SK-N-SH treated with all-trans-retinoic acid at 6 μM for 48 hours (cell line): Measurements from ENCODE around the gene ACTR5.
A peak's percentile ranks its signal among the peaks of the same experiment; 100 is the strongest.

ENCODE experiments used
- ATAC-seq: fragments of 200-7000 bp; cut with Tn5 transposase; 3 replicates; pipeline ENCODE4 v1.9.1; 2020; ENCODE audit warnings: mild to moderate bottlenecking, moderate library complexity
- ARNTL ChIP-seq: fragments of 450-650 bp; formaldehyde crosslinking; IDR thresholded peaks from 2 replicates; pipeline ENCODE4 v1.5.0; 2020; ENCODE audit warnings: low read depth, mild to moderate bottlenecking, moderate library complexity, borderline replicate concordance
- BACH2 ChIP-seq: fragments of 250-450 bp; sonication (Bioruptor Pico); IDR thresholded peaks from 2 replicates; pipeline ENCODE4 v1.9.0; 2021; ENCODE audit warnings: mild to moderate bottlenecking, borderline replicate concordance
- CREB5 ChIP-seq: fragments of 250-450 bp; sonication (Bioruptor Pico); IDR thresholded peaks from 2 replicates; pipeline ENCODE4 v1.5.1; 2020; ENCODE audit warnings: low read depth, mild to moderate bottlenecking, moderate library complexity
- CSDC2 ChIP-seq: fragments of 250-450 bp; sonication (Bioruptor Pico); IDR thresholded peaks from 2 replicates; pipeline ENCODE4 v1.5.0; 2020; ENCODE audit warnings: mild to moderate bottlenecking, moderate library complexity
- ESRRG ChIP-seq: fragments of 250-450 bp; sonication (Bioruptor Pico); IDR thresholded peaks from 2 replicates; pipeline ENCODE4 v1.6.1; 2021; ENCODE audit warnings: mild to moderate bottlenecking
- GLIS3 ChIP-seq: fragments of 250-450 bp; sonication (Bioruptor Pico); IDR thresholded peaks from 2 replicates; pipeline ENCODE4 v1.5.0; 2020; ENCODE audit warnings: mild to moderate bottlenecking, moderate library complexity
- ISL1 ChIP-seq: fragments of 250-450 bp; sonication (Bioruptor Pico); IDR thresholded peaks from 2 replicates; pipeline ENCODE4 v2.1.2; 2022; ENCODE audit warnings: mild to moderate bottlenecking, moderate library complexity
- PATZ1 ChIP-seq: fragments of 250-450 bp; sonication (Bioruptor Pico); IDR thresholded peaks from 2 replicates; pipeline ENCODE4 v1.8.0; 2020; ENCODE audit warnings: mild to moderate bottlenecking, moderate library complexity, borderline replicate concordance
- POU6F1 ChIP-seq: fragments of 250-450 bp; sonication (Bioruptor Pico); IDR thresholded peaks from 2 replicates; pipeline ENCODE4 v1.8.0; 2021; ENCODE audit warnings: low read depth, mild to moderate bottlenecking, moderate library complexity, borderline replicate concordance
- PPARA ChIP-seq: fragments of 250-450 bp; sonication (Bioruptor Pico); IDR thresholded peaks from 2 replicates; pipeline ENCODE4 v1.5.0; 2020; ENCODE audit warnings: mild to moderate bottlenecking, borderline replicate concordance
- RARB ChIP-seq: fragments of 250-450 bp; sonication (Bioruptor Pico); IDR thresholded peaks from 2 replicates; pipeline ENCODE4 v1.8.0; 2021; ENCODE audit warnings: mild to moderate bottlenecking, moderate library complexity
- SNAI2 ChIP-seq: fragments of 250-450 bp; sonication (Bioruptor Pico); IDR thresholded peaks from 2 replicates; pipeline ENCODE4 v1.5.0; 2020; ENCODE audit warnings: mild to moderate bottlenecking, moderate library complexity
- TOX ChIP-seq: fragments of 250-450 bp; sonication (Bioruptor Pico); IDR thresholded peaks from 2 replicates; pipeline ENCODE4 v1.8.0; 2021; ENCODE audit warnings: mild to moderate bottlenecking, moderate library complexity, borderline replicate concordance
- TSHZ2 ChIP-seq: fragments of 250-450 bp; sonication (Bioruptor Pico); IDR thresholded peaks from 2 replicates; pipeline ENCODE4 v1.5.0; 2020; ENCODE audit warnings: mild to moderate bottlenecking, moderate library complexity
- ZC3H10 ChIP-seq: fragments of 250-450 bp; sonication (Bioruptor Pico); IDR thresholded peaks from 2 replicates; pipeline ENCODE4 v1.5.1; 2021; ENCODE audit warnings: mild to moderate bottlenecking, moderate library complexity
- ZFP3 ChIP-seq: fragments of 250-450 bp; sonication (Bioruptor Pico); IDR thresholded peaks from 2 replicates; pipeline ENCODE4 v1.5.0; 2020; ENCODE audit warnings: mild to moderate bottlenecking, moderate library complexity
- ZFP30 ChIP-seq: fragments of 450-650 bp; formaldehyde crosslinking; IDR thresholded peaks from 2 replicates; pipeline ENCODE4 v1.5.0; 2022; ENCODE audit warnings: mild to moderate bottlenecking, moderate library complexity
- ZNF565 ChIP-seq: fragments of 450-650 bp; formaldehyde crosslinking; conservative IDR thresholded peaks from 2 replicates; pipeline ENCODE4 v1.5.0; 2020; ENCODE audit warnings: low read depth, mild to moderate bottlenecking, moderate library complexity
- ZNF70 ChIP-seq: fragments of 450-650 bp; formaldehyde crosslinking; IDR thresholded peaks from 2 replicates; pipeline ENCODE4 v1.5.0; 2020; ENCODE audit warnings: mild to moderate bottlenecking, moderate library complexity
- ZNF8 ChIP-seq: fragments of 450-650 bp; formaldehyde crosslinking; IDR thresholded peaks from 2 replicates; pipeline ENCODE4 v1.5.0; 2020; ENCODE audit warnings: mild to moderate bottlenecking, moderate library complexity

ACTR5 gene

GRCh38 chr20:38787870-38788269 lies 39.6 kb downstream of the ACTR5 start:
- no peak for TF ChIP-seq CSDC2 (CRISPR knock-in tag)
- no peak for TF ChIP-seq ZFP3 (CRISPR knock-in tag)
- TF ChIP-seq CREB5: no peak
- TF ChIP-seq ISL1 (CRISPR knock-in tag): no peak
- TF ChIP-seq GLIS3 (CRISPR knock-in tag): no peak
- TF ChIP-seq ZNF70: no peak
- no peak for TF ChIP-seq PATZ1 (CRISPR knock-in tag)
- TF ChIP-seq ZNF8: no peak
- no peak for TF ChIP-seq RARB (CRISPR knock-in tag)
- no peak for TF ChIP-seq ZFP30 (CRISPR knock-in tag)
- no peak for TF ChIP-seq TSHZ2
- TF ChIP-seq ESRRG (CRISPR knock-in tag): no peak
- TF ChIP-seq BACH2 (CRISPR knock-in tag): no peak
- ATAC-seq: no peak

GRCh38 chr20:38789503-38790199 lies 41.4 kb downstream of the ACTR5 start:
- ATAC-seq: peak; percentile 39; the same call in 1 of the 3 replicates
- TF ChIP-seq ZNF8 (no peak), GLIS3 (CRISPR knock-in tag) (no peak), ZNF70 (no peak), CSDC2 (CRISPR knock-in tag) (no peak)
- TF ChIP-seq, all 23 proteins: peak for 0

GRCh38 chr20:38790200-38791053 lies 42.2 kb downstream of the ACTR5 start:
- ATAC-seq: peak; percentile 78

GRCh38 chr20:38791291-38791690 lies 43.0 kb downstream of the ACTR5 start:
- ATAC-seq: no peak
- TF ChIP-seq ARNTL (CRISPR knock-in tag) (no peak), RARB (CRISPR knock-in tag) (no peak), GLIS3 (CRISPR knock-in tag) (no peak), ZFP30 (CRISPR knock-in tag) (no peak), ZNF565 (CRISPR knock-in tag) (no peak), ISL1 (CRISPR knock-in tag) (no peak), PATZ1 (CRISPR knock-in tag) (no peak), TSHZ2 (no peak), ESRRG (CRISPR knock-in tag) (no peak), PPARA (CRISPR knock-in tag) (no peak), ZFP3 (CRISPR knock-in tag) (no peak)

More at GRCh38 chr20:38790200-38791053, 42.2 kb downstream of the ACTR5 start:
- TF ChIP-seq POU6F1 (no peak), ZC3H10 (CRISPR knock-in tag) (no peak), ZFP30 (CRISPR knock-in tag) (no peak), GLIS3 (CRISPR knock-in tag) (no peak), RARB (CRISPR knock-in tag) (no peak), CSDC2 (CRISPR knock-in tag) (no peak), ISL1 (CRISPR knock-in tag) (no peak), ESRRG (CRISPR knock-in tag) (no peak), BACH2 (CRISPR knock-in tag) (no peak), SNAI2 (CRISPR knock-in tag) (no peak), TOX (CRISPR knock-in tag) (no peak), ZFP3 (CRISPR knock-in tag) (no peak)
